GM19193 (cell line): ENCODE measurements around the gene SMOC2.

Experiments used
- POLR2A ChIP-seq: IDR thresholded peaks from 4 replicates; pipeline ENCODE4 v1.6.1; 2011; ENCODE audit not compliant: insufficient read depth, insufficient read length; ENCODE audit errors: extremely low read depth

SMOC2 gene

GRCh38 chr6:168485818-168486217 is 44.8 kb downstream of the SMOC2 start:
- TF ChIP-seq POLR2A = no peak

GRCh38 chr6:168490757-168491156 is 49.8 kb downstream of the SMOC2 start:
- no peak for TF ChIP-seq POLR2A

- TF ChIP-seq POLR2A = no peak
Observed at GRCh38 chr6:168493976-168494375, 53.0 kb downstream of the SMOC2 start.

- no peak for TF ChIP-seq POLR2A
Observed at GRCh38 chr6:168494726-168495125, 53.7 kb downstream of the SMOC2 start.

GRCh38 chr6:168495133-168495532 is 54.1 kb downstream of the SMOC2 start:
- TF ChIP-seq POLR2A = no peak

GRCh38 chr6:168495636-168496035 is 54.7 kb downstream of the SMOC2 start:
- no peak for TF ChIP-seq POLR2A

GRCh38 chr6:168496139-168496996 is 55.4 kb downstream of the SMOC2 start:
- TF ChIP-seq POLR2A = no peak

GRCh38 chr6:168496997-168497331 is 56.0 kb downstream of the SMOC2 start:
- TF ChIP-seq POLR2A = no peak

- no peak for TF ChIP-seq POLR2A
Observed at GRCh38 chr6:168497381-168497780, 56.4 kb downstream of the SMOC2 start.

- no peak for TF ChIP-seq POLR2A
Observed at GRCh38 chr6:168498161-168498843, 57.3 kb downstream of the SMOC2 start.

GRCh38 chr6:168499045-168499650 is 58.2 kb downstream of the SMOC2 start:
- TF ChIP-seq POLR2A = no peak

- TF ChIP-seq POLR2A = no peak
Observed at GRCh38 chr6:168500519-168500918, 59.5 kb downstream of the SMOC2 start.

- no peak for TF ChIP-seq POLR2A
Observed at GRCh38 chr6:168501561-168501960, 60.6 kb downstream of the SMOC2 start.

- TF ChIP-seq POLR2A = no peak
Observed at GRCh38 chr6:168504366-168504765, 63.4 kb downstream of the SMOC2 start.

GRCh38 chr6:168506460-168506859 is 65.5 kb downstream of the SMOC2 start:
- TF ChIP-seq POLR2A = no peak

GRCh38 chr6:168507297-168507696 is 66.3 kb downstream of the SMOC2 start:
- no peak for TF ChIP-seq POLR2A
